Thyroid gland (tissue), 4 donors: ENCODE measurements around the gene KIAA0930.

ENCODE experiments used
- CTCF ChIP-seq, 6 experiments: fragments of 200-600 bp in 3 of 6; fragments of 450-650 bp in 3 of 6; sonication (generic) in 3 of 6; IDR thresholded peaks; one replicate each; pipeline ENCODE4 v1.5.1; 2016 to 2019; ENCODE audit warnings: antibody characterized with exemption in 6 of 6, mild to moderate bottlenecking in 2 of 6, inconsistent platforms in 1 of 6, moderate library complexity in 1 of 6
- POLR2A ChIP-seq, 2 donors: fragments of 450-650 bp; IDR thresholded peaks; one replicate each; pipeline ENCODE4 v1.6.1; 2017; ENCODE audit warnings: antibody characterized with exemption in 2 of 2, mild to moderate bottlenecking in 2 of 2, moderate library complexity in 1 of 2

- TF ChIP-seq CTCF (IDR thresholded peaks at IDR 0.05) (no peak), POLR2A (IDR thresholded peaks at IDR 0.05) (no peak)
Observed at GRCh38 chr22:45194686-45195085, 46.0 kb downstream of the KIAA0930 start.
